Stimulated activated effector memory CD8-positive, alpha-beta T cell treated with anti-CD3 and anti-CD28 coated beads, Interleukin-12 subunit alpha, Interleukin-12 subunit beta, amount 100 ng/mL, for 72 hours (primary cell): Measurements from ENCODE around the gene DPPA4.
A peak's percentile ranks its signal among the peaks of the same experiment; 100 is the strongest.
"Not testable (repeated sequence)": the region's sequence is repeated elsewhere in the genome, so short reads cannot be mapped to it uniquely, and the experiment has no call there.

ENCODE experiments used
- ATAC-seq: fragments of 150-1000 bp; cut with Tn5 transposase; 2 replicates; pipeline ENCODE4 v1.10.0; 2021
- DNase-seq, 2 donors: peaks; one replicate each; pipeline ENCODE4 v3.0.0; 2021 to 2022; ENCODE audit warnings: low spot score in 2 of 2
- H3K27ac Mint-ChIP-seq: one replicate; pipeline ENCODE4 v1.8.0; 2022; ENCODE audit warnings: mild to moderate bottlenecking, mixed read lengths
- H3K36me3 Mint-ChIP-seq: one replicate; pipeline ENCODE4 v1.8.0; 2022; ENCODE audit warnings: mild to moderate bottlenecking, mixed read lengths
- H3K4me1 Mint-ChIP-seq: one replicate; pipeline ENCODE4 v1.8.0; 2022; ENCODE audit warnings: mixed read lengths
- H3K4me3 Mint-ChIP-seq: one replicate; pipeline ENCODE4 v1.8.0; 2022; ENCODE audit warnings: mild to moderate bottlenecking, mixed read lengths
- H3K9me3 Mint-ChIP-seq: one replicate; pipeline ENCODE4 v1.8.0; 2022; ENCODE audit warnings: mixed read lengths

DPPA4 gene

GRCh38 chr3:109337393-109337792, at the start of gene DPPA4:
Gene DPPA4, minus strand, starts transcription at chr3:109337546. Its CDS starts 29 bp downstream, at chr3:109337517.
- H3K4me3 Mint-ChIP-seq: peak within 1 kb of the TSS; percentile 52
- DNase-seq: no peak
- no peaks in the 10 kb centered on the region for H3K9me3 Mint-ChIP-seq
- no peaks in the 10 kb centered on the region for H3K36me3 Mint-ChIP-seq
- no peak for ATAC-seq
- no peak within 1 kb of the TSS for H3K27ac Mint-ChIP-seq
- peaks cover 16% of the 10 kb centered on the region for H3K4me1 Mint-ChIP-seq

GRCh38 chr3:109385442-109386318, 48.3 kb upstream of the DPPA4 start:
- H3K4me1 Mint-ChIP-seq: no peaks in the 10 kb centered on the region
- H3K4me3 Mint-ChIP-seq: no peak overlapping the region
- H3K27ac Mint-ChIP-seq: no peak overlapping the region
- no peaks in the 10 kb centered on the region for H3K36me3 Mint-ChIP-seq
- no peaks in the 10 kb centered on the region for H3K9me3 Mint-ChIP-seq
- no peak for ATAC-seq
- DNase-seq: no peak

GRCh38 chr3:109384164-109384563, 46.8 kb upstream of the DPPA4 start:
- no peaks in the 10 kb centered on the region for H3K36me3 Mint-ChIP-seq
- H3K4me1 Mint-ChIP-seq: no peaks in the 10 kb centered on the region
- no peak overlapping the region for H3K27ac Mint-ChIP-seq
- no peaks in the 10 kb centered on the region for H3K9me3 Mint-ChIP-seq
- ATAC-seq: no peak
- no peak for DNase-seq
- H3K4me3 Mint-ChIP-seq: no peak overlapping the region

- Mint-ChIP-seq H3K27ac (no peak overlapping the region), H3K9me3 (no peaks in the 10 kb centered on the region), H3K4me3 (no peak overlapping the region), H3K4me1 (no peaks in the 10 kb centered on the region), H3K36me3 (no peaks in the 10 kb centered on the region)
- ATAC-seq: no peak
- DNase-seq: no peak
Measured at GRCh38 chr3:109382588-109382987, 45.2 kb upstream of the DPPA4 start.

GRCh38 chr3:109375975-109376374, 38.6 kb upstream of the DPPA4 start:
- no peak for ATAC-seq
- no peaks in the 10 kb centered on the region for H3K9me3 Mint-ChIP-seq
- H3K4me3 Mint-ChIP-seq: no peak overlapping the region
- no peak for DNase-seq
- H3K36me3 Mint-ChIP-seq: no peaks in the 10 kb centered on the region
- no peaks in the 10 kb centered on the region for H3K4me1 Mint-ChIP-seq
- H3K27ac Mint-ChIP-seq: no peak overlapping the region

GRCh38 chr3:109374434-109374833, 37.1 kb upstream of the DPPA4 start:
- H3K36me3 Mint-ChIP-seq, H3K4me1 Mint-ChIP-seq, ATAC-seq: not testable (repeated sequence)

GRCh38 chr3:109373933-109374332, 36.6 kb upstream of the DPPA4 start:
- H3K4me3 Mint-ChIP-seq: no peak overlapping the region
- DNase-seq: no peak
- H3K4me1 Mint-ChIP-seq: no peaks in the 10 kb centered on the region
- no peaks in the 10 kb centered on the region for H3K9me3 Mint-ChIP-seq
- no peak for ATAC-seq
- H3K36me3 Mint-ChIP-seq: no peaks in the 10 kb centered on the region
- no peak overlapping the region for H3K27ac Mint-ChIP-seq

More at GRCh38 chr3:109374434-109374833, 37.1 kb upstream of the DPPA4 start:
- DNase-seq, H3K9me3 Mint-ChIP-seq, H3K4me3 Mint-ChIP-seq, H3K27ac Mint-ChIP-seq: not testable (repeated sequence)

- no peak overlapping the region for H3K4me3 Mint-ChIP-seq
- H3K4me1 Mint-ChIP-seq: no peaks in the 10 kb centered on the region
- no peak overlapping the region for H3K27ac Mint-ChIP-seq
- H3K9me3 Mint-ChIP-seq: no peaks in the 10 kb centered on the region
- DNase-seq (no peak), ATAC-seq (no peak)
- no peaks in the 10 kb centered on the region for H3K36me3 Mint-ChIP-seq
Measured at GRCh38 chr3:109372639-109373038, 35.3 kb upstream of the DPPA4 start.

GRCh38 chr3:109369510-109369909, 32.2 kb upstream of the DPPA4 start:
- Mint-ChIP-seq H3K27ac (no peak overlapping the region), H3K4me3 (no peak overlapping the region), H3K4me1 (no peaks in the 10 kb centered on the region), H3K9me3 (no peaks in the 10 kb centered on the region), H3K36me3 (no peaks in the 10 kb centered on the region)
- ATAC-seq: no peak
- no peak for DNase-seq

- Mint-ChIP-seq H3K36me3 (no peaks in the 10 kb centered on the region), H3K4me1 (no peaks in the 10 kb centered on the region), H3K27ac (no peak overlapping the region), H3K9me3 (no peaks in the 10 kb centered on the region), H3K4me3 (no peak overlapping the region)
- ATAC-seq (no peak), DNase-seq (no peak)
Measured at GRCh38 chr3:109364088-109364487, 26.7 kb upstream of the DPPA4 start.

GRCh38 chr3:109363634-109364033, 26.3 kb upstream of the DPPA4 start:
- DNase-seq: no peak
- Mint-ChIP-seq H3K36me3 (no peaks in the 10 kb centered on the region), H3K27ac (no peak overlapping the region), H3K4me3 (no peak overlapping the region), H3K9me3 (no peaks in the 10 kb centered on the region), H3K4me1 (no peaks in the 10 kb centered on the region)
- no peak for ATAC-seq

GRCh38 chr3:109362823-109363222, 25.5 kb upstream of the DPPA4 start:
- no peak for ATAC-seq
- no peaks in the 10 kb centered on the region for H3K9me3 Mint-ChIP-seq
- H3K36me3 Mint-ChIP-seq: no peaks in the 10 kb centered on the region
- H3K4me1 Mint-ChIP-seq: no peaks in the 10 kb centered on the region
- no peak for DNase-seq
- H3K4me3 Mint-ChIP-seq: no peak overlapping the region
- no peak overlapping the region for H3K27ac Mint-ChIP-seq

GRCh38 chr3:109358809-109359208, 21.5 kb upstream of the DPPA4 start:
- H3K36me3 Mint-ChIP-seq, ATAC-seq, H3K27ac Mint-ChIP-seq, DNase-seq, H3K9me3 Mint-ChIP-seq, H3K4me3 Mint-ChIP-seq, H3K4me1 Mint-ChIP-seq: not testable (repeated sequence)

- Mint-ChIP-seq H3K27ac (no peak overlapping the region), H3K4me3 (no peak overlapping the region), H3K36me3 (no peaks in the 10 kb centered on the region), H3K4me1 (no peaks in the 10 kb centered on the region), H3K9me3 (no peaks in the 10 kb centered on the region)
- ATAC-seq (no peak), DNase-seq (no peak)
Measured at GRCh38 chr3:109356442-109357155, 19.3 kb upstream of the DPPA4 start.

- H3K4me3 Mint-ChIP-seq: no peak overlapping the region
- ATAC-seq (no peak), DNase-seq (no peak)
- no peaks in the 10 kb centered on the region for H3K4me1 Mint-ChIP-seq
- no peaks in the 10 kb centered on the region for H3K9me3 Mint-ChIP-seq
- H3K27ac Mint-ChIP-seq: no peak overlapping the region
- H3K36me3 Mint-ChIP-seq: no peaks in the 10 kb centered on the region
Measured at GRCh38 chr3:109355625-109356441, 18.5 kb upstream of the DPPA4 start.
